H1 (cell line): Measurements from ENCODE around the gene ENPP5. TPM values are rescaled to one million over a fixed set of nuclear protein-coding genes. Genes with fewer than 3 reads are reported as not detected.

Source experiments
- ASH2L ChIP-seq: fragments of 200-600, 300-600 bp; sonication (generic); IDR thresholded peaks from one replicate; pipeline ENCODE4 v1.7.1; 2017; ENCODE audit warnings: low read length
- BACH1 ChIP-seq: IDR thresholded peaks from 2 replicates; pipeline ENCODE4 v1.6.1; 2012; ENCODE audit warnings: low read length, improper control_type of control experiment
- BCL11A ChIP-seq, 2 experiments: IDR thresholded peaks; one replicate each; pipeline ENCODE4 v1.6.1; 2011; ENCODE audit warnings: low read depth in 2 of 2, low read length in 2 of 2, mild to moderate bottlenecking in 2 of 2
- BRCA1 ChIP-seq: IDR thresholded peaks from 2 replicates; pipeline ENCODE4 v1.6.1; 2012; ENCODE audit warnings: low read depth, low read length, improper control_type of control experiment
- CHD2 ChIP-seq: IDR thresholded peaks from 2 replicates; pipeline ENCODE4 v1.6.1; 2012; ENCODE audit warnings: low read length, improper control_type of control experiment
- CTBP2 ChIP-seq: IDR thresholded peaks from 2 replicates; pipeline ENCODE4 v1.7.0; 2011; ENCODE audit warnings: borderline replicate concordance, mild to moderate bottlenecking, moderate library complexity, mixed read lengths, low read length; ENCODE audit not compliant: insufficient read depth, insufficient read length
- CTCF ChIP-seq, 3 experiments: IDR thresholded peaks; 1 replicate in 2 of 3; 2 replicates in 1 of 3; pipeline versions ENCODE4 v1.5.1 to v1.6.1; 2011; ENCODE audit warnings: low read length in 3 of 3, mild to moderate bottlenecking in 3 of 3, inconsistent platforms in 2 of 3, low read depth in 1 of 3, moderate library complexity in 1 of 3; ENCODE audit not compliant: insufficient read depth in 1 of 3; ENCODE audit errors: control extremely low read depth in 1 of 3
- EGR1 ChIP-seq: IDR thresholded peaks from 2 replicates; pipeline ENCODE4 v1.6.1; 2011; ENCODE audit warnings: low read depth, low read length, borderline replicate concordance
- FOSL1 ChIP-seq: IDR thresholded peaks from 2 replicates; pipeline ENCODE4 v1.6.1; 2011; ENCODE audit warnings: mild to moderate bottlenecking, low read depth, low read length, moderate library complexity; ENCODE audit not compliant: insufficient read depth
- GTF2F1 ChIP-seq: IDR thresholded peaks from 2 replicates; pipeline ENCODE4 v1.6.1; 2012; ENCODE audit warnings: low read depth, low read length, improper control_type of control experiment, borderline replicate concordance
- HDAC6 ChIP-seq: IDR thresholded peaks from one replicate; pipeline ENCODE4 v1.7.1; 2012; ENCODE audit warnings: low read depth, mild to moderate bottlenecking, inconsistent platforms, low read length, moderate library complexity
- JUN ChIP-seq: IDR thresholded peaks from 2 replicates; pipeline ENCODE4 v1.6.1; 2011; ENCODE audit warnings: low read depth, mild to moderate bottlenecking, improper control_type of control experiment, low read length
- JUND ChIP-seq: IDR thresholded peaks from 2 replicates; pipeline ENCODE4 v1.6.1; 2011; ENCODE audit warnings: mild to moderate bottlenecking, improper control_type of control experiment, low read length
- KDM4A ChIP-seq: IDR thresholded peaks from one replicate; pipeline ENCODE4 v1.7.1; 2012; ENCODE audit warnings: low read depth, mild to moderate bottlenecking, moderate library complexity, low read length, inconsistent platforms; ENCODE audit not compliant: severe bottlenecking
- NANOG ChIP-seq: IDR thresholded peaks from 2 replicates; pipeline ENCODE4 v1.6.1; 2011; ENCODE audit warnings: low read length, low read depth, mild to moderate bottlenecking, inconsistent platforms; ENCODE audit not compliant: insufficient read depth, poor library complexity, severe bottlenecking
- NRF1 ChIP-seq: IDR thresholded peaks from 2 replicates; pipeline ENCODE4 v1.6.1; 2011; ENCODE audit warnings: mild to moderate bottlenecking, low read depth, low read length, improper control_type of control experiment
- POLR2A ChIP-seq, 2 experiments: IDR thresholded peaks; 1 replicate in 1 of 2; 2 replicates in 1 of 2; pipeline ENCODE4 v1.6.1; 2011; ENCODE audit warnings: low read depth in 2 of 2, low read length in 2 of 2, mild to moderate bottlenecking in 2 of 2; ENCODE audit errors: control extremely low read depth in 1 of 2
- RBBP5 ChIP-seq: IDR thresholded peaks from 2 replicates; pipeline ENCODE4 v1.7.1; 2012; ENCODE audit warnings: low read depth, mild to moderate bottlenecking, inconsistent platforms, low read length, moderate library complexity, borderline replicate concordance
- RNF2 ChIP-seq: fragments of 200-900, 300-1000 bp; sonication (generic); IDR thresholded peaks from 2 replicates; pipeline ENCODE4 v1.7.1; 2016; ENCODE audit warnings: borderline replicate concordance, low read depth, mild to moderate bottlenecking, antibody characterized with exemption, low read length; ENCODE audit not compliant: poor library complexity, severe bottlenecking; ENCODE audit errors: missing control alignments
- SRF ChIP-seq: IDR thresholded peaks from 2 replicates; pipeline ENCODE4 v1.6.1; 2011; ENCODE audit warnings: mild to moderate bottlenecking, low read depth, low read length, moderate library complexity
- polyA plus RNA-seq, 7 experiments: library from polyadenylated mRNA; depleted of rRNA in 3 of 7; stranded (reverse) in 5 of 7; unstranded in 2 of 7; fragments of >200 nt in 5 of 7; fragments of 200-250 nt in 2 of 7; gene quantifications; 1 replicate in 5 of 7; 2 replicates in 1 of 7; 4 replicates in 1 of 7; pipeline versions ENCODE4 v1.2.1 to v1.2.3, GENCODE V29; 2011 to 2013; ENCODE audit warnings: missing spikeins in 2 of 7, mixed read lengths in 2 of 7
- total RNA-seq: library from RNA; stranded (reverse); fragmentation: NEBNext Ultra II Directional; extraction: Animal tissue kit (Norgen Biotek cat#: 25700); gene quantifications from 2 replicates; pipeline ENCODE4 v1.2.1, GENCODE V29; 2021

ENPP5 gene
- total and polyA plus RNA-seq, 2 of the 8 experiments (the other 6 are each of a cell fraction or from before 2014, with no cell fraction given) = 5.1 to 7.6 TPM

- TF ChIP-seq EGR1 (no peak), BRCA1 (no peak), CTBP2 (no peak), SRF (no peak), RNF2 (no peak), ASH2L (peak; percentile 93), RBBP5 (peak; percentile 92; the same call in 1 of the 2 replicates), GTF2F1 (no peak), NRF1 (peak; percentile 65), BCL11A (IDR thresholded peaks at IDR 0.05; ENCODE audit: low read depth in 2 of 2, low read length in 2 of 2) (no peak), FOSL1 (0 out of 2 replicates have a peak, but pooled peaks have one; percentile 47), CHD2 (peak; percentile 62; the same call in 1 of the 2 replicates), POLR2A (IDR thresholded peaks at IDR 0.05; ENCODE audit: control extremely low read depth in 1 of 2, low read depth in 2 of 2, low read length in 2 of 2) (peak in 1 of 2 experiments; percentile 40; a peak in 1 of 3 replicates), JUN (no peak), KDM4A (peak; percentile 76), BACH1 (no peak), JUND (no peak), CTCF (IDR thresholded peaks at IDR 0.05; ENCODE audit: control extremely low read depth in 1 of 3, insufficient read depth in 1 of 3, low read depth in 1 of 3, low read length in 3 of 3) (0 out of 4 replicates have a peak, but pooled peaks of 1 of the 3 experiments have one; percentile 6), HDAC6 (no peak), NANOG (no peak)
Measured at GRCh38 chr6:46129629-46130511, 40.9 kb downstream of the ENPP5 start, which contains the start of gene ENPP4 (continued).
